Aorta (tissue), 5 donors: ENCODE results near the gene POLR3H. TPM values are rescaled to one million over a fixed set of nuclear protein-coding genes. Genes with fewer than 3 reads are reported as not detected.

Source experiments
- ATAC-seq: fragments of 200-7000 bp; cut with Tn5 transposase; one replicate; pipeline ENCODE4 v1.9.1; 2022; ENCODE audit warnings: moderate library complexity; ENCODE audit not compliant: low FRiP score
- DNase-seq, 2 donors: peaks; one replicate each; pipeline ENCODE4 v3.0.0-alpha.2; 2020
- H3K27ac ChIP-seq, 2 donors: one replicate each; pipeline ENCODE4 v1.5.1; 2013; ENCODE audit warnings: low read length in 2 of 2, mild to moderate bottlenecking in 2 of 2, moderate library complexity in 2 of 2, control low read depth in 1 of 2, inconsistent platforms in 1 of 2, low read depth in 1 of 2
- H3K27me3 ChIP-seq, 2 donors: one replicate each; pipeline ENCODE4 v1.6.1; 2013; ENCODE audit warnings: control low read depth in 1 of 2, low read length in 1 of 2, mild to moderate bottlenecking in 1 of 2, moderate library complexity in 1 of 2; ENCODE audit not compliant: insufficient read depth in 2 of 2, control insufficient read depth in 1 of 2
- H3K36me3 ChIP-seq, 2 donors: one replicate each; pipeline ENCODE4 v1.6.1; 2013; ENCODE audit warnings: control low read depth in 1 of 2, low read length in 1 of 2, mild to moderate bottlenecking in 1 of 2; ENCODE audit not compliant: insufficient read depth in 2 of 2, control insufficient read depth in 1 of 2
- H3K4me1 ChIP-seq, 2 donors: one replicate each; pipeline ENCODE4 v1.6.1; 2013; ENCODE audit warnings: low read length in 2 of 2, control low read depth in 1 of 2, mild to moderate bottlenecking in 1 of 2, moderate library complexity in 1 of 2; ENCODE audit not compliant: insufficient read depth in 2 of 2, control insufficient read depth in 1 of 2
- H3K4me3 ChIP-seq, 2 donors: one replicate each; pipeline ENCODE4 v1.5.1; 2013; ENCODE audit warnings: low read length in 2 of 2, control low read depth in 1 of 2, mild to moderate bottlenecking in 1 of 2
- H3K9me3 ChIP-seq: one replicate; pipeline ENCODE4 v1.6.1; 2013; ENCODE audit warnings: mild to moderate bottlenecking, low read length; ENCODE audit not compliant: control insufficient read depth
- WGBS, 2 donors: extraction: QIAGEN DNeasy Blood & Tissue Kit; methylation state at CpG; one replicate each; pipeline ENCODE4 v1.1.7; 2013; 5-methylcytosine and 5-hydroxymethylcytosine counted together
- intact Hi-C, 2 donors: fragments of 100-400 bp; cut with DNase I; formaldehyde crosslinking; loops; one replicate each; pipeline versions ENCODE4 v1.14.2 to v1.15.0; 2022
- polyA plus RNA-seq, 2 donors: library from polyadenylated mRNA; stranded (reverse); fragments of 200-250 nt; gene quantifications; one replicate each; pipeline ENCODE4 v1.2.3, GENCODE V29; 2013
- total RNA-seq, 2 donors: library from RNA; stranded (reverse); fragmentation: NEBNext Ultra II Directional; extraction: Animal tissue kit (Norgen Biotek cat#: 25700); gene quantifications; one replicate each; pipeline ENCODE4 v1.2.1, GENCODE V29; 2021
- donor health status: healthy with polysubstance abuse.
- donor health status: Bipolar disorder and iron deficiency.
- donor health status: DM: no; HTN: no; CAD: no.
- donor health status: DM: no; HTN: no; CAD: no.
- donor health status: DM: yes; HTN: yes; CAD: no.

POLR3H gene
- total and polyA plus RNA-seq, 4 donors = 9.4 to 29.2 (median 23.2) TPM

- no peaks in the 10 kb centered on the region for H3K36me3 ChIP-seq
- no peak for ATAC-seq
- H3K4me3 ChIP-seq = no peak overlapping the region
- 91 to 100% methylated on average over 5 of the region's 5 CpGs for WGBS, 2 donors
- no peak for DNase-seq
- no peaks in the 10 kb centered on the region for H3K9me3 ChIP-seq
- no peaks in the 10 kb centered on the region for H3K4me1 ChIP-seq
- H3K27ac ChIP-seq = no peak overlapping the region
- intact Hi-C loops = no loop called here
- no peaks in the 10 kb centered on the region for H3K27me3 ChIP-seq
Measured at GRCh38 chr22:41535244-41535643, 9.0 kb downstream of the POLR3H start.

- Histone ChIP-seq H3K9me3 (no peaks in the 10 kb centered on the region), H3K36me3 (no peaks in the 10 kb centered on the region), H3K4me1 (no peaks in the 10 kb centered on the region), H3K27me3 (no peaks in the 10 kb centered on the region), H3K4me3 (no peak overlapping the region), H3K27ac (no peak overlapping the region)
- no peak for DNase-seq
- ATAC-seq = no peak
- 89 to 91% methylated on average over 8 of the region's 8 CpGs for WGBS, 2 donors
- intact Hi-C loops = no loop called here
Measured at GRCh38 chr22:41534219-41534618, 10.1 kb downstream of the POLR3H start.

GRCh38 chr22:41532908-41533825, 11.1 kb downstream of the POLR3H start:
- ATAC-seq (peak; percentile 77), DNase-seq (peak; percentile 83 to 95)
- Histone ChIP-seq H3K4me3 (no peak overlapping the region), H3K27me3 (no peaks in the 10 kb centered on the region), H3K9me3 (no peaks in the 10 kb centered on the region), H3K36me3 (no peaks in the 10 kb centered on the region), H3K27ac (no peak overlapping the region), H3K4me1 (no peaks in the 10 kb centered on the region)
- 55 to 56% methylated on average over 19 of the region's 19 CpGs for WGBS, 2 donors
- intact Hi-C loops = no loop called here

GRCh38 chr22:41531715-41532477, 12.4 kb downstream of the POLR3H start:
- DNase-seq (no peak), ATAC-seq (no peak)
- WGBS, 2 donors = 85 to 87% methylated on average over 17 of the region's 17 CpGs
- H3K27me3 ChIP-seq = no peaks in the 10 kb centered on the region
- no peaks in the 10 kb centered on the region for H3K36me3 ChIP-seq
- H3K4me3 ChIP-seq = no peak overlapping the region
- no peaks in the 10 kb centered on the region for H3K4me1 ChIP-seq
- H3K9me3 ChIP-seq = no peaks in the 10 kb centered on the region
- intact Hi-C loops = no loop called here
- H3K27ac ChIP-seq = no peak overlapping the region

- ATAC-seq (no peak), DNase-seq (no peak)
- no peak overlapping the region for H3K4me3 ChIP-seq
- 77% methylated on average over 18 of the region's 18 CpGs for WGBS, 2 donors
- no peaks in the 10 kb centered on the region for H3K9me3 ChIP-seq
- intact Hi-C loops = no loop called here
- H3K27ac ChIP-seq = no peak overlapping the region
- H3K4me1 ChIP-seq = no peaks in the 10 kb centered on the region
- no peaks in the 10 kb centered on the region for H3K36me3 ChIP-seq
- H3K27me3 ChIP-seq = no peaks in the 10 kb centered on the region
Measured at GRCh38 chr22:41530890-41531714, 13.2 kb downstream of the POLR3H start.

- no peak for DNase-seq
- 74 to 75% methylated on average over 13 of the region's 13 CpGs for WGBS, 2 donors
- intact Hi-C loops = loop anchor here (5.0 to 10.0 kb wide), 2 partner anchors 82 to 244 kb away; partner anchors contain the start of genes RANGAP1 (in 1 of the 2) and TOB2 (in 1 of the 2)
- ATAC-seq = no peak
- H3K27ac ChIP-seq = no peak overlapping the region
- H3K36me3 ChIP-seq = no peaks in the 10 kb centered on the region
- no peaks in the 10 kb centered on the region for H3K27me3 ChIP-seq
- no peak overlapping the region for H3K4me3 ChIP-seq
- no peaks in the 10 kb centered on the region for H3K4me1 ChIP-seq
- no peaks in the 10 kb centered on the region for H3K9me3 ChIP-seq
Measured at GRCh38 chr22:41528938-41529561, 15.2 kb downstream of the POLR3H start.

- 76% methylated on average over 16 of the region's 16 CpGs for WGBS, 2 donors
- Histone ChIP-seq H3K4me1 (no peaks in the 10 kb centered on the region), H3K9me3 (no peaks in the 10 kb centered on the region), H3K27ac (no peak overlapping the region), H3K4me3 (no peak overlapping the region), H3K36me3 (no peaks in the 10 kb centered on the region), H3K27me3 (no peaks in the 10 kb centered on the region)
- intact Hi-C loops = loop anchor here (5.0 to 10.0 kb wide), 2 partner anchors 81 to 243 kb away; partner anchors contain the start of genes RANGAP1 (in 1 of the 2) and TOB2 (in 1 of the 2)
- DNase-seq (no peak), ATAC-seq (no peak)
Measured at GRCh38 chr22:41528132-41528766, 16.0 kb downstream of the POLR3H start.
